Body of pancreas (tissue), 4 donors: ENCODE data around the gene ATP11C. TPM values are rescaled to one million over a fixed set of nuclear protein-coding genes. Genes with fewer than 3 reads are reported as not detected.
"Not testable (repeated sequence)": the region's sequence is repeated elsewhere in the genome, so short reads cannot be mapped to it uniquely, and the experiment has no call there.

ENCODE experiments used
- ATAC-seq: fragments of 150-250 bp; one replicate; pipeline ENCODE4 v1.9.1; 2016
- DNase-seq, 4 donors: peaks; one replicate each; pipeline ENCODE4 v3.0.0-alpha.2; 2019
- H3K27ac ChIP-seq, 4 donors: fragments of 200-600 bp; sonication (generic); 1 replicate in 3 of 4; 2 replicates in 1 of 4; pipeline versions ENCODE4 v1.5.1 to v1.6.1; 2016 to 2019; ENCODE audit warnings: mild to moderate bottlenecking in 1 of 4, mixed read lengths in 1 of 4, moderate library complexity in 1 of 4
- H3K27me3 ChIP-seq, 2 donors: fragments of 200-600 bp; sonication (generic); one replicate each; pipeline ENCODE4 v1.6.0; 2016; ENCODE audit warnings: mild to moderate bottlenecking in 1 of 2
- H3K36me3 ChIP-seq, 2 donors: fragments of 200-600 bp; sonication (generic); replicated peaks in 1 of 2; 2 replicates each; pipeline ENCODE4 v1.5.1; 2016; ENCODE audit warnings: low read depth in 2 of 2; ENCODE audit not compliant: insufficient read depth in 1 of 2
- H3K4me1 ChIP-seq: fragments of 200-600 bp; sonication (generic); one replicate; pipeline ENCODE4 v1.6.0; 2016
- H3K4me3 ChIP-seq, 2 donors: fragments of 200-600 bp; sonication (generic); 1 replicate in 1 of 2; 2 replicates in 1 of 2; pipeline ENCODE4 v1.5.1; 2016 to 2019
- H3K9me3 ChIP-seq, 3 donors: fragments of 200-600 bp; sonication (generic); 1 replicate in 2 of 3; 2 replicates in 1 of 3; pipeline ENCODE4 v1.5.1; 2016
- CTCF ChIP-seq, 7 experiments: fragments of 450-650 bp in 4 of 7; fragments of 200-600 bp in 3 of 7; sonication (generic) in 3 of 7; IDR thresholded peaks; one replicate each; pipeline ENCODE4 v1.5.1; 2016 to 2019; ENCODE audit warnings: antibody characterized with exemption in 7 of 7
- POLR2A ChIP-seq, 3 donors: fragments of 450-650 bp; IDR thresholded peaks; one replicate each; pipeline ENCODE4 v1.6.1; 2016; ENCODE audit warnings: antibody characterized with exemption in 3 of 3, mild to moderate bottlenecking in 2 of 3
- WGBS, 2 donors: methylation state at CpG; one replicate each; pipeline ENCODE4 v1.1.5; 2017; 5-methylcytosine and 5-hydroxymethylcytosine counted together
- intact Hi-C: fragments of 100-400 bp; cut with DNase I; formaldehyde crosslinking; loops from one replicate; pipeline ENCODE4 v1.15.1; 2023
- total RNA-seq, 2 donors: library from RNA; depleted of rRNA; stranded (reverse); fragments of >200 nt; gene quantifications; one replicate each; pipeline ENCODE4 v1.1.0, GENCODE V29; 2016

The ATP11C gene
- total RNA-seq, 2 donors from 2014 or later = 10.5 to 14.5 TPM

- WGBS, 2 donors = 31 to 36% methylated on average over 5 to 8 of the region's 10 CpGs
- H3K4me1 ChIP-seq = no peaks in the 10 kb centered on the region
- ATAC-seq = no peak
- intact Hi-C loops = no loop called here
- no peaks in the 10 kb centered on the region for H3K9me3 ChIP-seq
- H3K27ac ChIP-seq = no peak overlapping the region
- DNase-seq = no peak
- H3K4me3 ChIP-seq = no peak overlapping the region
- no peak for TF ChIP-seq POLR2A (IDR thresholded peaks at IDR 0.05)
- no peak for TF ChIP-seq CTCF (IDR thresholded peaks at IDR 0.05)
- no peaks in the 10 kb centered on the region for H3K36me3 ChIP-seq
- H3K27me3 ChIP-seq = no peaks in the 10 kb centered on the region
Observed at GRCh38 chrX:139971394-139971749, 38.5 kb upstream of the ATP11C start.

- Histone ChIP-seq H3K36me3 (no peaks in the 10 kb centered on the region), H3K9me3 (no peaks in the 10 kb centered on the region), H3K27me3 (no peaks in the 10 kb centered on the region), H3K27ac (no peak overlapping the region), H3K4me1 (no peaks in the 10 kb centered on the region), H3K4me3 (no peak overlapping the region)
- DNase-seq (no peak), ATAC-seq (no peak)
- no peak for TF ChIP-seq POLR2A (IDR thresholded peaks at IDR 0.05)
- TF ChIP-seq CTCF (IDR thresholded peaks at IDR 0.05) = no peak
- 33 to 63% methylated on average over 1 to 2 of the region's 2 CpGs for WGBS, 2 donors
- intact Hi-C loops = no loop called here
Observed at GRCh38 chrX:139969286-139969685, 36.4 kb upstream of the ATP11C start.

- Histone ChIP-seq H3K27ac (no peak overlapping the region), H3K27me3 (no peaks in the 10 kb centered on the region), H3K4me1 (no peaks in the 10 kb centered on the region), H3K9me3 (no peaks in the 10 kb centered on the region), H3K36me3 (no peaks in the 10 kb centered on the region), H3K4me3 (no peak overlapping the region)
- intact Hi-C loops = no loop called here
- DNase-seq (no peak), ATAC-seq (no peak)
- TF ChIP-seq POLR2A (IDR thresholded peaks at IDR 0.05) = no peak
- TF ChIP-seq CTCF (IDR thresholded peaks at IDR 0.05) = no peak
- 62 to 67% methylated on average over 3 of the region's 3 CpGs for WGBS, 2 donors
Observed at GRCh38 chrX:139967750-139968149, 34.9 kb upstream of the ATP11C start.

GRCh38 chrX:139967300-139967699 lies 34.4 kb upstream of the ATP11C start:
- Histone ChIP-seq H3K36me3 (no peaks in the 10 kb centered on the region), H3K4me1 (no peaks in the 10 kb centered on the region), H3K27ac (no peak overlapping the region), H3K9me3 (no peaks in the 10 kb centered on the region), H3K4me3 (no peak overlapping the region), H3K27me3 (no peaks in the 10 kb centered on the region)
- 56 to 63% methylated on average over 3 to 4 of the region's 4 CpGs for WGBS, 2 donors
- no peak for TF ChIP-seq POLR2A (IDR thresholded peaks at IDR 0.05)
- TF ChIP-seq CTCF (IDR thresholded peaks at IDR 0.05) = no peak
- DNase-seq = no peak
- ATAC-seq = no peak
- intact Hi-C loops = no loop called here

GRCh38 chrX:139966159-139966558 lies 33.3 kb upstream of the ATP11C start:
- peak in 1 of 7 experiments; percentile 12 for TF ChIP-seq CTCF (IDR thresholded peaks at IDR 0.05)

More at GRCh38 chrX:139966159-139966558, 33.3 kb upstream of the ATP11C start:
- 20 to 71% methylated on average over 3 of the region's 3 CpGs for WGBS, 2 donors
- H3K9me3 ChIP-seq, DNase-seq, H3K27me3 ChIP-seq, H3K27ac ChIP-seq, H3K36me3 ChIP-seq, H3K4me1 ChIP-seq, H3K4me3 ChIP-seq, intact Hi-C loops, ATAC-seq: not testable (repeated sequence)
